HUES48 (cell line): ENCODE results near the gene ZSWIM2.

Experiments
- H3K27ac ChIP-seq: one replicate; pipeline ENCODE4 v1.7.0; 2013; ENCODE audit warnings: low read depth, low read length, inconsistent platforms
- H3K27me3 ChIP-seq: 2 replicates; pipeline ENCODE4 v1.6.1; 2013; ENCODE audit warnings: mild to moderate bottlenecking, low read length; ENCODE audit not compliant: control insufficient read depth, insufficient read depth
- H3K36me3 ChIP-seq: 2 replicates; pipeline ENCODE4 v1.6.1; 2013; ENCODE audit warnings: low read length; ENCODE audit not compliant: control insufficient read depth, insufficient read depth
- H3K4me1 ChIP-seq: 2 replicates; pipeline ENCODE4 v1.6.1; 2013; ENCODE audit warnings: mild to moderate bottlenecking, low read length; ENCODE audit not compliant: control insufficient read depth, insufficient read depth
- H3K4me3 ChIP-seq: 2 replicates; pipeline ENCODE4 v1.5.1; 2013; ENCODE audit warnings: mild to moderate bottlenecking, low read depth, low read length
- H3K9ac ChIP-seq: 2 replicates; pipeline ENCODE4 v1.6.1; 2013; ENCODE audit warnings: mild to moderate bottlenecking, low read depth, low read length, moderate library complexity
- H3K9me3 ChIP-seq: 2 replicates; pipeline ENCODE4 v1.6.1; 2013; ENCODE audit warnings: low read length; ENCODE audit not compliant: control insufficient read depth, insufficient read depth

Gene ZSWIM2

GRCh38 chr2:186882511-186883071, 33.6 kb upstream of the ZSWIM2 start:
- Histone ChIP-seq H3K27ac (no peak overlapping the region), H3K4me1 (no peaks in the 10 kb centered on the region)

GRCh38 chr2:186881660-186882059, 32.7 kb upstream of the ZSWIM2 start:
- Histone ChIP-seq H3K9me3 (no peaks in the 10 kb centered on the region), H3K4me3 (no peak overlapping the region), H3K9ac (no peak overlapping the region), H3K27me3 (no peaks in the 10 kb centered on the region), H3K27ac (no peak overlapping the region), H3K36me3 (no peaks in the 10 kb centered on the region), H3K4me1 (no peaks in the 10 kb centered on the region)

More at GRCh38 chr2:186882511-186883071, 33.6 kb upstream of the ZSWIM2 start:
- no peaks in the 10 kb centered on the region for H3K9me3 ChIP-seq
- H3K27me3 ChIP-seq, result no peaks in the 10 kb centered on the region
- H3K9ac ChIP-seq, result no peak overlapping the region
- no peaks in the 10 kb centered on the region for H3K36me3 ChIP-seq
- H3K4me3 ChIP-seq, result no peak overlapping the region

GRCh38 chr2:186879312-186879711, 30.3 kb upstream of the ZSWIM2 start:
- Histone ChIP-seq H3K36me3 (no peaks in the 10 kb centered on the region), H3K9ac (no peak overlapping the region), H3K4me1 (no peaks in the 10 kb centered on the region), H3K27ac (no peak overlapping the region), H3K27me3 (no peaks in the 10 kb centered on the region), H3K9me3 (no peaks in the 10 kb centered on the region), H3K4me3 (no peak overlapping the region)

GRCh38 chr2:186874713-186875112, 25.7 kb upstream of the ZSWIM2 start:
- Histone ChIP-seq H3K4me1 (no peaks in the 10 kb centered on the region), H3K9me3 (no peaks in the 10 kb centered on the region), H3K9ac (no peak overlapping the region), H3K4me3 (no peak overlapping the region), H3K36me3 (no peaks in the 10 kb centered on the region), H3K27me3 (no peaks in the 10 kb centered on the region), H3K27ac (no peak overlapping the region)

- H3K4me1 ChIP-seq, result no peaks in the 10 kb centered on the region
- H3K36me3 ChIP-seq, result no peaks in the 10 kb centered on the region
- no peak overlapping the region for H3K4me3 ChIP-seq
- H3K27me3 ChIP-seq, result no peaks in the 10 kb centered on the region
- H3K27ac ChIP-seq, result no peak overlapping the region
- H3K9me3 ChIP-seq, result no peaks in the 10 kb centered on the region
- no peak overlapping the region for H3K9ac ChIP-seq
Measured at GRCh38 chr2:186871881-186872280, 22.9 kb upstream of the ZSWIM2 start.

- Histone ChIP-seq H3K9me3 (no peaks in the 10 kb centered on the region), H3K9ac (no peak overlapping the region), H3K27ac (no peak overlapping the region), H3K27me3 (no peaks in the 10 kb centered on the region), H3K36me3 (no peaks in the 10 kb centered on the region), H3K4me1 (no peaks in the 10 kb centered on the region), H3K4me3 (no peak overlapping the region)
Measured at GRCh38 chr2:186868344-186868743, 19.4 kb upstream of the ZSWIM2 start.

GRCh38 chr2:186862869-186863709, 14.1 kb upstream of the ZSWIM2 start:
- no peaks in the 10 kb centered on the region for H3K27me3 ChIP-seq
- no peaks in the 10 kb centered on the region for H3K36me3 ChIP-seq
- H3K4me1 ChIP-seq, result no peaks in the 10 kb centered on the region
- no peaks in the 10 kb centered on the region for H3K9me3 ChIP-seq
- H3K9ac ChIP-seq, result no peak overlapping the region
- H3K27ac ChIP-seq, result no peak overlapping the region
- no peak overlapping the region for H3K4me3 ChIP-seq

GRCh38 chr2:186855216-186855615, 6.2 kb upstream of the ZSWIM2 start:
- H3K4me1 ChIP-seq, result no peaks in the 10 kb centered on the region
- H3K27ac ChIP-seq, result no peak overlapping the region
- no peak overlapping the region for H3K4me3 ChIP-seq
- H3K36me3 ChIP-seq, result no peaks in the 10 kb centered on the region
- H3K9ac ChIP-seq, result no peak overlapping the region
- no peaks in the 10 kb centered on the region for H3K27me3 ChIP-seq
- H3K9me3 ChIP-seq, result no peaks in the 10 kb centered on the region

- Histone ChIP-seq H3K4me1 (no peaks in the 10 kb centered on the region), H3K9ac (no peak overlapping the region), H3K36me3 (no peaks in the 10 kb centered on the region), H3K4me3 (no peak overlapping the region), H3K27me3 (peaks cover 5% of the 10 kb centered on the region; the same call in 1 of the 2 replicates), H3K9me3 (no peaks in the 10 kb centered on the region), H3K27ac (no peak overlapping the region)
Measured at GRCh38 chr2:186853951-186854350, 5.0 kb upstream of the ZSWIM2 start.

GRCh38 chr2:186852508-186852907, 3.5 kb upstream of the ZSWIM2 start:
- Histone ChIP-seq H3K27me3 (peaks cover 5% of the 10 kb centered on the region; the same call in 1 of the 2 replicates), H3K9ac (no peak overlapping the region), H3K9me3 (no peaks in the 10 kb centered on the region), H3K4me3 (no peak overlapping the region), H3K4me1 (no peaks in the 10 kb centered on the region), H3K36me3 (no peaks in the 10 kb centered on the region), H3K27ac (no peak overlapping the region)

GRCh38 chr2:186842373-186842772, 6.6 kb downstream of the ZSWIM2 start:
- no peaks in the 10 kb centered on the region for H3K9me3 ChIP-seq
- H3K27me3 ChIP-seq, result no peaks in the 10 kb centered on the region
- H3K4me3 ChIP-seq, result no peak overlapping the region
- no peaks in the 10 kb centered on the region for H3K4me1 ChIP-seq
- no peak overlapping the region for H3K9ac ChIP-seq
- no peak overlapping the region for H3K27ac ChIP-seq
- H3K36me3 ChIP-seq, result no peaks in the 10 kb centered on the region
